Bronchial epithelial cell (primary cell): ENCODE measurements around the gene MLST8. TPM values are rescaled to one million over a fixed set of nuclear protein-coding genes. Genes with fewer than 3 reads are reported as not detected.

Source experiments
- DNase-seq: peaks from one replicate; pipeline ENCODE4 v3.0.0-alpha.2; 2010; ENCODE audit warnings: low read depth
- FAIRE-seq: peaks from 2 replicates; lab custom pipeline; 2011; peaks lifted over from hg19 to GRCh38; lab: Jason Lieb, UNC
- H3K27me3 ChIP-seq: 2 replicates; pipeline ENCODE4 v1.5.1; 2011; ENCODE audit warnings: low read length; ENCODE audit not compliant: control insufficient read depth, insufficient read depth
- H3K36me3 ChIP-seq: 2 replicates; pipeline ENCODE4 v1.5.1; 2011; ENCODE audit warnings: low read length; ENCODE audit not compliant: control insufficient read depth, insufficient read depth
- H3K4me3 ChIP-seq: 2 replicates; pipeline ENCODE4 v1.5.1; 2011; ENCODE audit warnings: mild to moderate bottlenecking, low read depth, low read length, control low read depth
- CTCF ChIP-seq: IDR thresholded peaks from 2 replicates; pipeline ENCODE4 v1.5.1; 2011; ENCODE audit warnings: mild to moderate bottlenecking, moderate library complexity, low read length, control low read depth, inconsistent platforms; ENCODE audit not compliant: insufficient read depth, severe bottlenecking
- total RNA-seq: library from RNA; depleted of rRNA; stranded (reverse); fragments of >200 nt; gene quantifications from 2 replicates; pipeline ENCODE4 v1.2.1, GENCODE V29; 2014

Gene MLST8
- total RNA-seq: 10.9 and 11.6 TPM in 2 replicates

GRCh38 chr16:2205104-2205966 is at the start of gene MLST8:
TSS of gene MLST8 (plus strand) at chr16:2205454. CDS start at chr16:2206086, 632 bp downstream.
- peak; percentile 51 for DNase-seq
- TF ChIP-seq CTCF: peak; percentile 15
- peaks cover 15% of the 10 kb centered on the region for H3K36me3 ChIP-seq
- no peak for FAIRE-seq
- no peaks in the 10 kb centered on the region for H3K27me3 ChIP-seq
- H3K4me3 ChIP-seq: peak within 1 kb of the TSS; percentile 65

GRCh38 chr16:2155977-2156848 is 49.0 kb upstream of the MLST8 start:
- no peaks in the 10 kb centered on the region for H3K27me3 ChIP-seq
- FAIRE-seq: no peak
- peaks cover 29% of the 10 kb centered on the region for H3K36me3 ChIP-seq
- peak overlapping the region; percentile 64 for H3K4me3 ChIP-seq
- peak; percentile 67 for DNase-seq
- no peak for TF ChIP-seq CTCF

- DNase-seq: no peak
- Histone ChIP-seq H3K27me3 (no peaks in the 10 kb centered on the region), H3K36me3 (peaks cover 24% of the 10 kb centered on the region), H3K4me3 (peak overlapping the region; percentile 64)
- TF ChIP-seq CTCF: no peak
- no peak for FAIRE-seq
These were observed 48.4 kb upstream of the MLST8 start for GRCh38 chr16:2156849-2157224.

- Histone ChIP-seq H3K36me3 (peaks cover 21% of the 10 kb centered on the region), H3K27me3 (no peaks in the 10 kb centered on the region), H3K4me3 (no peak overlapping the region)
- DNase-seq (no peak), FAIRE-seq (no peak)
- TF ChIP-seq CTCF: no peak
These were observed 47.6 kb upstream of the MLST8 start for GRCh38 chr16:2157480-2158261.

- DNase-seq: no peak
- H3K4me3 ChIP-seq: no peak overlapping the region
- TF ChIP-seq CTCF: no peak
- H3K36me3 ChIP-seq: peaks cover 16% of the 10 kb centered on the region
- no peak for FAIRE-seq
- no peaks in the 10 kb centered on the region for H3K27me3 ChIP-seq
These were observed 47.0 kb upstream of the MLST8 start for GRCh38 chr16:2158262-2158638.
